Mesenchymal stem cell (in vitro differentiated cells and primary cell): ENCODE results near the gene RREB1.

Source experiments
- DNase-seq: peaks from one replicate; pipeline ENCODE4 v3.0.0-alpha.2; 2013
- H2AFZ ChIP-seq: one replicate; pipeline ENCODE4 v1.6.1; 2013; ENCODE audit warnings: low read depth, mild to moderate bottlenecking, control low read depth, inconsistent platforms, low read length, moderate library complexity
- H2AK5ac ChIP-seq: 2 replicates; pipeline ENCODE4 v1.6.1; 2013; ENCODE audit warnings: low read length, moderate library complexity, mild to moderate bottlenecking, inconsistent platforms; ENCODE audit not compliant: severe bottlenecking
- H2BK120ac ChIP-seq: one replicate; pipeline ENCODE4 v1.6.1; 2013; ENCODE audit warnings: low read depth, mild to moderate bottlenecking, inconsistent platforms, low read length, moderate library complexity
- H2BK12ac ChIP-seq, 2 experiments: one replicate each; pipeline ENCODE4 v1.6.1; 2013; ENCODE audit warnings: inconsistent platforms in 2 of 2, low read length in 2 of 2, mild to moderate bottlenecking in 2 of 2, moderate library complexity in 2 of 2, control low read depth in 1 of 2
- H2BK15ac ChIP-seq: one replicate; pipeline ENCODE4 v1.6.1; 2013; ENCODE audit warnings: mild to moderate bottlenecking, low read depth, inconsistent platforms; ENCODE audit not compliant: poor library complexity, severe bottlenecking
- H2BK5ac ChIP-seq: 2 replicates; pipeline ENCODE4 v1.6.1; 2013; ENCODE audit warnings: low read depth, mild to moderate bottlenecking, low read length, control low read depth, inconsistent platforms; ENCODE audit not compliant: poor library complexity, severe bottlenecking
- H3K14ac ChIP-seq, 2 experiments: one replicate each; pipeline ENCODE4 v1.6.1; 2013; ENCODE audit warnings: inconsistent platforms in 2 of 2, low read length in 2 of 2, control low read depth in 1 of 2, mild to moderate bottlenecking in 1 of 2, moderate library complexity in 1 of 2
- H3K18ac ChIP-seq, 2 experiments: one replicate each; pipeline ENCODE4 v1.6.1; 2013; ENCODE audit warnings: inconsistent platforms in 2 of 2, low read length in 2 of 2, control low read depth in 1 of 2, low read depth in 1 of 2, mild to moderate bottlenecking in 1 of 2
- H3K23ac ChIP-seq, 2 experiments: one replicate each; pipeline ENCODE4 v1.6.1; 2013; ENCODE audit warnings: inconsistent platforms in 2 of 2, low read length in 2 of 2, mild to moderate bottlenecking in 2 of 2, moderate library complexity in 2 of 2, control low read depth in 1 of 2
- H3K27ac ChIP-seq: 2 replicates; pipeline ENCODE4 v1.5.1; 2013; ENCODE audit warnings: mild to moderate bottlenecking, moderate library complexity, low read length, control low read depth, inconsistent platforms; ENCODE audit not compliant: poor library complexity, severe bottlenecking
- H3K27me3 ChIP-seq, 2 experiments: 2 replicates each; pipeline versions ENCODE4 v1.6.1 to v1.7.0; 2013; ENCODE audit warnings: low read length in 2 of 2, mild to moderate bottlenecking in 2 of 2, moderate library complexity in 2 of 2, control low read depth in 1 of 2, inconsistent platforms in 1 of 2; ENCODE audit not compliant: control insufficient read depth in 1 of 2, insufficient read depth in 1 of 2
- H3K36me3 ChIP-seq, 2 experiments: 2 replicates each; pipeline versions ENCODE4 v1.6.1 to v1.7.0; 2013; ENCODE audit warnings: low read length in 2 of 2, control low read depth in 1 of 2, inconsistent platforms in 1 of 2, low read depth in 1 of 2, mild to moderate bottlenecking in 1 of 2; ENCODE audit not compliant: insufficient read depth in 2 of 2, control insufficient read depth in 1 of 2
- H3K4ac ChIP-seq, 2 experiments: one replicate each; pipeline ENCODE4 v1.6.1; 2013; ENCODE audit warnings: inconsistent platforms in 2 of 2, low read length in 2 of 2, mild to moderate bottlenecking in 2 of 2, moderate library complexity in 2 of 2, control low read depth in 1 of 2, low read depth in 1 of 2
- H3K4me1 ChIP-seq: 2 replicates; pipeline ENCODE4 v1.6.1; 2013; ENCODE audit warnings: low read depth, low read length, control low read depth; ENCODE audit not compliant: control insufficient read depth, insufficient read depth
- H3K4me2 ChIP-seq: 2 replicates; pipeline ENCODE4 v1.6.1; 2013; ENCODE audit warnings: low read length, mild to moderate bottlenecking, inconsistent platforms; ENCODE audit not compliant: poor library complexity, severe bottlenecking
- H3K4me3 ChIP-seq, 2 experiments: 2 replicates each; pipeline versions ENCODE4 v1.5.1 to v1.7.0; 2013; ENCODE audit warnings: low read length in 2 of 2, mild to moderate bottlenecking in 2 of 2, control low read depth in 1 of 2, low read depth in 1 of 2; ENCODE audit not compliant: insufficient read depth in 1 of 2
- H3K79me1 ChIP-seq: replicated peaks from 2 replicates; pipeline ENCODE4 v1.6.1; 2013; ENCODE audit warnings: mild to moderate bottlenecking, control low read depth, low read length, inconsistent platforms; ENCODE audit not compliant: poor library complexity, severe bottlenecking
- H3K9ac ChIP-seq: 2 replicates; pipeline ENCODE4 v1.7.0; 2013; ENCODE audit warnings: mild to moderate bottlenecking, low read length, moderate library complexity
- H3K9me3 ChIP-seq: 2 replicates; pipeline ENCODE4 v1.7.0; 2013; ENCODE audit warnings: mild to moderate bottlenecking, low read length; ENCODE audit not compliant: control insufficient read depth
- H4K8ac ChIP-seq: one replicate; pipeline ENCODE4 v1.6.1; 2013; ENCODE audit warnings: inconsistent platforms, mild to moderate bottlenecking, low read length, moderate library complexity
- H4K91ac ChIP-seq: one replicate; pipeline ENCODE4 v1.6.1; 2013; ENCODE audit warnings: mild to moderate bottlenecking, low read length, inconsistent platforms
- WGBS: methylation state at CpG from one replicate; pipeline ENCODE4 v1.1.7; 2013; ENCODE audit warnings: mixed read lengths; 5-methylcytosine and 5-hydroxymethylcytosine counted together

Gene RREB1

GRCh38 chr6:7203939-7204338 lies 96.2 kb downstream of the RREB1 start:
- no peak overlapping the region for H4K91ac ChIP-seq
- H3K23ac ChIP-seq, result no peak overlapping the region
- H2BK120ac ChIP-seq, result no peak overlapping the region
- no peak overlapping the region for H2AFZ ChIP-seq
- no peak overlapping the region for H3K4ac ChIP-seq
- H4K8ac ChIP-seq, result peak overlapping the region; percentile 4
- no peak overlapping the region for H3K4me3 ChIP-seq
- H3K27me3 ChIP-seq, result no peaks in the 10 kb centered on the region
- no peak overlapping the region for H3K14ac ChIP-seq
- H2BK15ac ChIP-seq, result no peak overlapping the region
- no peak overlapping the region for H2BK5ac ChIP-seq
- WGBS, result 97% methylated on average over 8 of the region's 8 CpGs
- no peak overlapping the region for H3K9ac ChIP-seq
- no peak overlapping the region for H2AK5ac ChIP-seq
- no peak overlapping the region for H3K18ac ChIP-seq
- H3K4me2 ChIP-seq, result no peak overlapping the region
- DNase-seq, result no peak
- H3K36me3 ChIP-seq, result peaks cover 31 to 88% of the 10 kb centered on the region in 2 experiments
- no peak overlapping the region for H2BK12ac ChIP-seq
- no peak overlapping the region for H3K27ac ChIP-seq
- H3K79me1 ChIP-seq, result peaks cover 52% of the 10 kb centered on the region
- H3K9me3 ChIP-seq, result no peaks in the 10 kb centered on the region
- H3K4me1 ChIP-seq, result peaks cover 12% of the 10 kb centered on the region

- Histone ChIP-seq H2BK12ac (no peak overlapping the region), H3K18ac (no peak overlapping the region), H3K4ac (no peak overlapping the region), H2BK15ac (no peak overlapping the region), H4K91ac (no peak overlapping the region), H3K36me3 (peaks cover 31 to 86% of the 10 kb centered on the region in 2 experiments), H3K9me3 (no peaks in the 10 kb centered on the region), H2AK5ac (no peak overlapping the region), H3K23ac (no peak overlapping the region), H3K9ac (no peak overlapping the region), H2AFZ (no peak overlapping the region), H3K27me3 (no peaks in the 10 kb centered on the region), H3K4me1 (peaks cover 12% of the 10 kb centered on the region), H3K79me1 (peaks cover 48% of the 10 kb centered on the region), H3K14ac (no peak overlapping the region), H3K27ac (peak overlapping the region; percentile 42), H3K4me3 (no peak overlapping the region), H2BK120ac (no peak overlapping the region), H4K8ac (no peak overlapping the region), H3K4me2 (no peak overlapping the region), H2BK5ac (no peak overlapping the region)
- DNase-seq, result peak; percentile 8
- 90% methylated on average over 3 of the region's 3 CpGs for WGBS
Observed at GRCh38 chr6:7204726-7205125, 97.0 kb downstream of the RREB1 start.

GRCh38 chr6:7207720-7208119 lies 100.0 kb downstream of the RREB1 start:
- no peak overlapping the region for H2AK5ac ChIP-seq
- H2BK15ac ChIP-seq, result no peak overlapping the region
- no peak overlapping the region for H3K27ac ChIP-seq
- H2BK5ac ChIP-seq, result no peak overlapping the region
- no peak overlapping the region for H3K23ac ChIP-seq
- H3K9me3 ChIP-seq, result no peaks in the 10 kb centered on the region
- no peak overlapping the region for H3K4ac ChIP-seq
- H3K18ac ChIP-seq, result no peak overlapping the region
- H3K9ac ChIP-seq, result no peak overlapping the region
- H3K36me3 ChIP-seq, result peaks cover 35 to 94% of the 10 kb centered on the region in 2 experiments
- H3K4me2 ChIP-seq, result no peak overlapping the region
- H2BK12ac ChIP-seq, result no peak overlapping the region
- H2AFZ ChIP-seq, result no peak overlapping the region
- no peak overlapping the region for H3K14ac ChIP-seq
- no peak overlapping the region for H2BK120ac ChIP-seq
- H3K4me1 ChIP-seq, result peaks cover 12% of the 10 kb centered on the region
- 75% methylated on average over 4 of the region's 4 CpGs for WGBS
- H4K8ac ChIP-seq, result no peak overlapping the region
- no peak for DNase-seq
- H4K91ac ChIP-seq, result no peak overlapping the region
- peaks cover 37% of the 10 kb centered on the region for H3K79me1 ChIP-seq
- no peaks in the 10 kb centered on the region for H3K27me3 ChIP-seq
- no peak overlapping the region for H3K4me3 ChIP-seq

- peaks cover 22% of the 10 kb centered on the region for H3K4me1 ChIP-seq
- H2BK15ac ChIP-seq, result no peak overlapping the region
- no peak overlapping the region for H2BK120ac ChIP-seq
- no peak overlapping the region for H3K4me3 ChIP-seq
- no peaks in the 10 kb centered on the region for H3K9me3 ChIP-seq
- no peak for DNase-seq
- no peak overlapping the region for H3K18ac ChIP-seq
- peaks cover 27% of the 10 kb centered on the region for H3K79me1 ChIP-seq
- no peak overlapping the region for H3K4ac ChIP-seq
- no peak overlapping the region for H3K23ac ChIP-seq
- H4K91ac ChIP-seq, result no peak overlapping the region
- no peaks in the 10 kb centered on the region for H3K27me3 ChIP-seq
- H3K36me3 ChIP-seq, result peaks cover 35 to 90% of the 10 kb centered on the region in 2 experiments
- no peak overlapping the region for H3K27ac ChIP-seq
- H3K14ac ChIP-seq, result no peak overlapping the region
- H2AK5ac ChIP-seq, result no peak overlapping the region
- no peak overlapping the region for H3K4me2 ChIP-seq
- H4K8ac ChIP-seq, result no peak overlapping the region
- H2BK5ac ChIP-seq, result no peak overlapping the region
- no peak overlapping the region for H3K9ac ChIP-seq
- no peak overlapping the region for H2BK12ac ChIP-seq
- 90% methylated on average over 2 of the region's 2 CpGs for WGBS
- no peak overlapping the region for H2AFZ ChIP-seq
Observed at GRCh38 chr6:7213416-7213815, 105.7 kb downstream of the RREB1 start.
